GM21526 (cell line): ENCODE data around the gene EIF3J.
"Not testable (repeated sequence)": the region's sequence is repeated elsewhere in the genome, so short reads cannot be mapped to it uniquely, and the experiment has no call there.

Source experiments
- ATAC-seq: cut with Tn5 transposase; IDR thresholded peaks from one replicate; pipeline ENCODE4 v1.9.1; 2021; ENCODE audit warnings: moderate library complexity; ENCODE audit not compliant: unreplicated experiment, low FRiP score

Gene EIF3J, protein sequence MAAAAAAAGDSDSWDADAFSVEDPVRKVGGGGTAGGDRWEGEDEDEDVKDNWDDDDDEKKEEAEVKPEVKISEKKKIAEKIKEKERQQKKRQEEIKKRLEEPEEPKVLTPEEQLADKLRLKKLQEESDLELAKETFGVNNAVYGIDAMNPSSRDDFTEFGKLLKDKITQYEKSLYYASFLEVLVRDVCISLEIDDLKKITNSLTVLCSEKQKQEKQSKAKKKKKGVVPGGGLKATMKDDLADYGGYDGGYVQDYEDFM

DNA sequence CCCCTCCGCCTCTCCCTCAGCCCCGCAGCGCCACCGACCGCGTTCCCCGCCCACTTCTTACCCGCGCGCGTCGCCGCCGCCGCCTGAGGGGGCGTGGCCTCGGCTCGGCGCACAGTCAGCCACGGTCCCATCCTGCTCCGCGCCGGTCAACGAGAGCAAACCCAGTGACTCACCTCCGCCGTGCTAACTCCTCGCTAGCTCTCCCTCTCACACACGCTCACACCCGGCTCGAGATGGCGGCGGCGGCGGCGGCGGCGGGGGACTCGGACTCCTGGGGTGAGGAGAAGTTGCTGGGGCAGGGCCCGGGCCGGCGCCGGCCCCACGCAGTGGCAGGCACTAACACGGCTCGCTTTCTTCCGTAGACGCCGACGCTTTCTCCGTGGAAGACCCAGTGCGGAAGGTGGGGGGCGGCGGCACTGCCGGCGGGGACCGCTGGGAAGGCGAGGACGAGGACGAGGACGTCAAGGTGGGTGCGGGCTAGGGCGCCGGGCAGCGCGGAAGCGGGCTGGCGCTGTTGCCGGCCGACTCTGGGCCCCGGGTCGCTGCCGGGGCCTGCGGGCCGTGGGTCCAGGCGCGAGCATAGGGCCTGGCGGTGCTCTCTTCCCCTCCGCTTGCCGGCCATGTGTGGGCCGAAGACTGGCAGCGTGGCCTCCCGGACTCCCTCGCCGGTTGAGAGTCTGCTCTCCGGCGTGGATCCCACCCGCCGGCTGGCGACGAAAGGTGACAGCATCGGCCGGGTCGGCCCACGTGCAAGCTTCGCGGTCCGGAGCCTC is at the start of gene EIF3J:
EIF3J (plus strand) TSS at position 186 of the 773 bp plus-strand sequence; CDS start at position 234, 48 bp downstream.
- peak; percentile 69 for ATAC-seq

DNA sequence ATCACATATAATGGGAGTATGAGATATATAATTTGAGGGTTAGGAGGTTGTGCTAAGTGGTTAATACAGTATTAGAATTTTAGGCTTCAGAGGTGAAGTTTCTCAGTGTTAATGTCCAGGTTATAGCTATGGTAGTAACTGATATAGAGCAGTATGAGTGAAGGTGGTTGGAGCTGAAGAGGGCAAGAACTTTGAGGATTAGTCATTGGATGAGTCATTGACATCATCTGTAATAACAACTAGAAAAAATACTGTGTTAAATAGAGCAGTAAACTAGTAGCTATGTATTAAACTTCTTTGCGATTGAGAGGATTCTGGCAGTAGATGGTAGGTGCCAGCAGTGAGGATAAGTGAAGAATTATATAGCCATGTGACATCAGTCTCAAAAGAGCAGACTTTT is 47.5 kb upstream of the EIF3J start:
- ATAC-seq: no peak

DNA sequence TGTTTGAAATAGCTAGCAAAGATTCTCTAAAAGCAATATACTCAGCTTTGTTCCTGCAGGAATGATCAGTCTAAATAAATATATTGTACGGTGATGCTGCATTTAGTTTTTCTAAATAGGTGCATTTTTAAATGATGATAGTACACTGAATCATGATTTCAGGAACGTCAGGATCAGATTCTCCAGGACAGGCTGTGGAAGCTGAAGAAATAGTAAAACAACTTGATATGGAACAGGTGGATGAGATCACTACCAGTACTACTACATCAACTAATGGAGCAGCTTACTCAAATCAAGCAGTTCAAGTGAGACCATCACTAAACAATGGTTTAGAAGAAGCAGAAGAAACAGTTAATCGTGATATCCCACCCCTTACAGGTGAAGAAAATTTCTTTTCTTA is 46.3 kb upstream of the EIF3J start:
- ATAC-seq: no peak

DNA sequence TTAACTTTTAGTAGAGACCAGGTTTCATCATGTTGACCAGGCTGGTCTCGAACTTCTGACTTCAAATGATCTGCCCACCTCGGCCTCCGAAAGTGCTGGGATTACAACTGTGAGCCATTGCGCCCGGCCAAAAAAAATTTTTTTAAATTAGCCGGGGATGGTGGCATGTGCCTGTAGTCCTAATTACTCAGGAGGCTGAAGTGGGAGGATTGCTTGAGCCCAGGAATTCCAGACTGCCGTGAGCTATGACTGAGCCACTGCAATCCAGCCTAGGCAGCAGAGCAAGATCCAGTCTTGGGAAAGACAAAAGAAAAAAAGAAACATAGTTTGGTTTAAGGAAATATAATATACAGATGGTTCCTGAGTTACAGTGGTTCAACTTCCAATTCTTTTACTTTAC is 44.9 kb upstream of the EIF3J start:
- ATAC-seq: no peak

DNA sequence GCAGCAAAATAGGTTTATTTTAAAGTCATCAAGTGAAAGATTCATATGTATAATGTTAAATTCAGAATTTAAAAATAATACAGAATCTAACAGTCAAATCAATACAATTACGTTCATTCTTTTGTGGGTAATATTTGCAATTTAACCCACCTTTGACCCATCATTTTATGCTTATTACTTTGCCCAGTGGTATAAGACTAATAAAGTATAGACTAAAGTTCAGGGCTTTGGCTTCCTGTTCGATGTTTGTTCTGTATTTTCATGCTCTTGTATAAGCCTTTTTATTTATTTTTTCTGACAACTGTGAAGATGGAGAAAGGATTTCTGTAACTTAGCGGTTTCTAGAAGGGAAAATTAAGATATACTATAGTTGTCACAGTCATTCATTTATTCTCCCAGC is 44.3 kb upstream of the EIF3J start:
- no peak for ATAC-seq

DNA sequence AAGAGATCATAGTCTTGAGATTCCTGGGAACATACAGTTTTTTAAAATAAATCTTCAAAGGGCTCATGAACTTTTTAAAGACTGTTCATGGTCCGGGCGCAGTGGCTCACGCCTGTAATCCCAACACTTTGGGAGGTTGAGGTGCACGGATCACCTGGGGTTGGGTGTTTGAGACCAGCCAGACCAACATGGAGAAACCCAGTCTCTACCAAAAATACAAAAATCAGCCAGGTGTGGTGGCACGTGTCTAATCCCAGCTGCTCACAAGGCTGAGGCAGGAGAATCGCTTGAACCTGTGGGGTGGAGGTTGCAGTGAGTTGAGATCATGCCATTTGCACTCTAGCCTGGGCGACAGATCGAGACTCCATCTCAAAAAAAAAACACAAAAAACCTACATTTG is 41.4 kb upstream of the EIF3J start:
- no peak for ATAC-seq

DNA sequence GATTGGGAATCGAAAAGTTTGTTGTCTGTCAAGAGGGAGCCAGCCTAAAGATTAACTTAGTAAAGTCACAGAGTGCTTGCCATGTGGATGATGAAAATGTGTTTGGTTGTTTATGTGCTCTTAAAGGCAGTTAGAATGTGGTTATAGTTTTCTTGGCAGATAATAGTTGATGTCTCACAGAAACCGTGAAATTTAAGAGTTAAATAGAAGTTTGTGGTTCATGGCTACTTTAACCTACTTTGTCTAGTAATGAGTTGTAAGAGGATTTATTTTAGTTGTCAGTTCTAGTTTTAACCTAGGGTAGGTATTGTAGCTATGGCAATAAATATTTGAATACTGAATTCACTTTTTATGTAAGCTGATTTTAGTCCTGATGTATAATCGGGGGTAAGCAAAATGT is 36.4 kb upstream of the EIF3J start:
- ATAC-seq: no peak

DNA sequence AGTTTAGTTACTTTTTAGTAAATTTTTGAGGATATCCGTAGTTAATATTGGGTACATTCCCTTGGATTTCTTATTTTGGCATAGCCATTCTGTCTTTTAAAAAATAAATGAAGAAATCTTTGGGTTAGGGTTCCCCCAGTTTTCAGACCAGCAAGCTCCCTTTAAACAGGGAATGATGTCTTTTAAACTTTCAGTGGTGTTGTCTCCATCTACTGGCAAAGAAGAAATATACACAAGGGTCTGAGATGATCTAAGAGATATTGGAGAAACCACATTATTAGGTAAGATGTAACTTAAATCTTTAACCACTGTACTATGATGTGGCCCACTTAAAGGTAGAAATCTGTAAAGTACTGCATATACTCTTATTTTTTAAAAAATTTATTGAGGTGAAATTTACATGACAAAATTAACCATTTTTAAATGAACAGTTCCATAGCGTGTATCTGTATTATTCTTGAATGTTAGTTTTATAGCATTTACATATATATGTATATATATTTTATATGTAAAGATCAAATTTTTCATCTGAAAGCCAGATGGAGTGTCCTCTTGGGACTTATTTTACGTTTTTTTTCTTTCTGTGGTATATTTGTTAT is 35.1 kb upstream of the EIF3J start:
- no peak for ATAC-seq

DNA sequence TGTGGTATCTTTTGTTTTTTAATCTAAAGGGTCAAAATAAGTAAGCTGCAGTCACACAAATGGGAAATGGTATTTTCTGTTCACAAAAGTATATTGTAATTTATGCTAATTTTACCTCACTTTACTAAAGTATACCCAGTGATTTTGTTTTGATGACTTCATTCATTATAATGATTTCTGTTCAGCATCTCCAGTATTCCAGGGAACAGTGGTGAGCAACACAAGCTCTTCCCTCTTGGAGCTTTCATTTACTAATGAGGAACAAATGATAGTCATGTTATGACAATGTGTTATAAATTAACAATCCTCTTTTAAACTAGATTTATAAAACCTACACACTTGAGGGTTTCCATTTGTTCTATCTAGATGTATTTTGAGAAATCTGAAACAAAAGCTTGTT is 20.5 kb upstream of the EIF3J start:
- ATAC-seq: no peak

DNA sequence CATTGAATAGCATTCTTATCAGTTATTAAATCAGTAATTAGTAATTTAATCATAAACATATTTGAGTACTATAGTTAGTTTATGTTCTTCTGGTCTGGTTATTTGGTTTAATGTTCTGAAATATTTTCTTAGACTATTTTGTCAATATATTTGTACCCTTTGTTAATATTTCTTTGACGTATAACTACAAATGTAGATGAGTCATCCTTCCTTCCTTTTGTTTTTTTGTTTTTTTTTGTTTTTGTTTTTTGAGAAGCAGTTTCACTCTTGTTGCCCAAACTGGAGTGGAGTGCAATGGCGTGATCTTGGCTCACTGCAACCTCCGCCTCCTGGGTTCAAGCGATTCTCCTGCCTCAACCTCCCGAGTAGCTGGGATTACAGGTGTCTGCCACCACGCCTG is 17.4 kb upstream of the EIF3J start:
- no peak for ATAC-seq

DNA sequence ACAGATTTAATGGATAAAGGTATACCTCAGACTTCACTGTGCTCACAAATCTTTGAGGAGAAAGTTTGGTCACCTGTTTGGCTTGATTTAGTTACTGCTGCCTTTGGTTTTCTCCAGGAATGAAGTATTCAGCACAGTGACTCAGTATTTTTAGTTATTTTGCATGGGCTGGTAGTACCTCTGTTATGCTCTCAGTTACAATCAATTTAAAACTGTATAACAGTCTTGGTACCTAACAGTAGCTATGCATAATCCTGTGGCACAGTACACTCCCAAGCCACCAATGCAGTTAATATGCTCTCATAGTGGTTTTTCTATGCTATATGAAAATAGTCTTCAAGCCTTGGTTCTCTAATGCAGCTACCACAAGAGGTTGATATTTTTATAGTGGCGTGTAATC is 11.9 kb upstream of the EIF3J start:
- ATAC-seq: no peak

DNA sequence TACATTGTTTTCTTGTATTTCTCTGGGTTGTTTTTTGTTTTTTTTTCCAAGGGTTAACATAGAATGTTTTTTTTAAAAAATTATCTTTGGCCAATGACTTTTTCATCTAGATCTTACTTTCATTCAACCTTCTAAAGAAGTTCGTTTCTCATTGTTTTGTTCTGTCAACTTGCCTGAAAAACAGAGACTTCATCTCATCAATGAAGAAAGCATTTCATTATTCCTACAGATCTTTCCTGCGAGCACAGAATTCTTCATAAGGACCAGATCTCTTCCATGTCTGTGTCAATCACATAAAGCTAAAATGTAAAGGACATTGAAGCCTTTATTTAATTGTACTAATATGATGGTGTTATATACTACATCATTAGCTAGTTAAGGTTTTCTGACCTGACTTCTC is 9.7 kb upstream of the EIF3J start:
- no peak for ATAC-seq

DNA sequence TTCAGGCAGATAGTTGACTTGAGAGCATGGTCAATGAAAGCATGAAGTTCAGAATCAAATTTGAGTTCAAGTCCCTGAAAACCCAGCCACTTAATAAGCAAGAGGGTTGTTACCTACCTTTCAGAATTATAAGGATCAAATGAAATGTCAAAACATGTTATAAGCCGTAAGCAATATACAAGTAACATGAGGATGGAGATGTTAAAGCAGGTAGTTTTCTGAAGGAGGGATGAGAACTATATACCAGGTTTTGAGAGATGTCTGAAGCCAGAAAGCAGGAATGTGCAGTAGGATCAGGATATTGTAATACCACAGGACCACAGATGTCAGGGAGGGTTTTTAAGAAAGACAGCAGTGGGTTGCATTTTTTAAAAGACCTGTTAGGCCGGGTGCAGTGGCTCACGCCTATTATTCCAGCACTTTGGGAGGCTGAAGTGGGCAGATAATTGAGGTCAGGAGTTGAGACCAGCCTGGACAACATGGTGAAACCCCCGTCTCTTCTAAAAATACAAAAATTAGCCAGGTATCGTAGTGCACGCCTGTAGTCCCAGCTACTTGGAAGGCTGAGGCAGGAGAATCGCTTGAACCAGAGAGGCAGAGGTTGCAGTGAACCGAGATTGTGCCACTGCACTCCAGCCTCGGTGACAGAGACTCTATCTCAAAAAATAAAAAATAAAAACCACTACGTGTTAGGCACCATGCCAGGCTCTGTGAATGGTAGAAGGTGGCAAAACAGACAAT is 6.9 kb upstream of the EIF3J start:
- no peak for ATAC-seq

DNA sequence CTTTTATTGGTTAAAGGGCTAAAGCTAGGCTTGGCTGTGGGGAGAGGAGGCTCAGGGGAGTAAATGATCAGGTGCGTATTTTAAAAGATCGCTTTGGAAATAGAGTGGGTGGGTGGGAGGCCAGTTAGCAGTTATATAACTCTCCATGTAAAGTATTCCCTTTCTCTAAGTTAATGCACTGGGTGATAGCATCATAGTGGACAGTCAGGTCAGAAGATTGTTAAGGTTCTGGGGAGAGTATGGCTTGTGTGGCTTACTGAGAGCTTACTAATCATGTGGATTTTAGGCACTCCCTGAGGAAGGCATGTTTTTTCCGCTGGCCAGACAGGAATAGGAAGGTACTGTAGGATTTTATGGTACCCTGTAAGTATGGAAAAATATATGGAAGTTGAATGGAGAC is 6.3 kb upstream of the EIF3J start:
- no peak for ATAC-seq

DNA sequence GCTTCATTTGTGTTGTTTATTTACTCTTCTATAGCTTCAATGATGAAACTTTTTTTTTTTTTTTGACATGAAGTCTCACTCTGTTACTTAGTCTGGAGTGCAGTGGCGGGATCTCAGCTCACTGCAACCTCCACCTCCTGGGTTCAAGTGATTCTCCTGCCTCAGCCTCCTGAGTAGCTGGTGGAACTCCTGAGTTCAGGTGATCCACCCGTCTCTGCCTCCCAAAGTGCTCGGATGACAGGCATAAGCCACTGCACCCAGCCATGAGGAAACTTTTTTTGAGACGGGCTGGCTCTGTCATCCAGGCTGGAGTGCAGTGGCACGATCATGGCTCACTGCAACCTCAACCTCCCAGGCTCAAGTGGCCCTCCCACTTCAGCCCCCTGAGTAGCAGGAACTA is 4.7 kb upstream of the EIF3J start:
- not testable (repeated sequence) for ATAC-seq

DNA sequence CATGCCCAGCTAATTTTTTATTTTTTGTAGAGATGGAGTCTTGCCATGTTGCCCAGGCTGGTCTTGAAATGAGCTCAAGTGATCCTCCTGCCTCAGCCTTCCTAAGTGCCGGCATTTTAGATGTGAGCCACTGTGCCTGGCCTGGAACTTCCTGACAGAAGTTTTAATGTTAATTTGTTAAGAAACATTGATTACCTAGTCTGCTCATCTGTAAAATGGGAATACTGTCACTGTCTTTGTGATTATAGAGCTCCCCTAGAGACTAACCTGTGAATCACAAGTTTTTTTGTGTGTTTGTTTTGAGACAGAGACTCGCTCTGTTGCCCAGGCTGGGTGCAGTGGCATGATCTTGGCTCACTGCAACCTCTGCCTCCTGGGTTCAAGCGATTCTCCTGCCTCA is 4.3 kb upstream of the EIF3J start:
- ATAC-seq: no peak

DNA sequence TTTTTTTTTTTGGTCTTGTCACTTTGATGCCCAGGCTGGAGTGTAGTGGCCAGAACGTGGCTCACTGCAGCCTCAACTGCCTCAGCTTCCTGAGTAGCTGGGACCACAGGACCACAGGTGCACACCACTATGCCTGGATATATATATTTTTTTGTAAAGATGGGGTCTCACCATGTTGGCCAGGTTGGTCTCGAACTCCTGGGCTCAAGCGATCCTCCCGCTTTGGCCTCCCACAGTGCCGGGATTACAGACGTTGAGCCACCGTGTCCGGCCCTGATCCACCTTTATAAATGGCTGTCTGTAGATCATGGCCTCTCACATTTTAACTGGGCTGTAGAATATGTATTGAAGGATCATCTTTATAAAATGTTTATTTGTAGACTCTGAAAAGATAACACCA is 1.9 kb upstream of the EIF3J start:
- ATAC-seq: no peak

DNA sequence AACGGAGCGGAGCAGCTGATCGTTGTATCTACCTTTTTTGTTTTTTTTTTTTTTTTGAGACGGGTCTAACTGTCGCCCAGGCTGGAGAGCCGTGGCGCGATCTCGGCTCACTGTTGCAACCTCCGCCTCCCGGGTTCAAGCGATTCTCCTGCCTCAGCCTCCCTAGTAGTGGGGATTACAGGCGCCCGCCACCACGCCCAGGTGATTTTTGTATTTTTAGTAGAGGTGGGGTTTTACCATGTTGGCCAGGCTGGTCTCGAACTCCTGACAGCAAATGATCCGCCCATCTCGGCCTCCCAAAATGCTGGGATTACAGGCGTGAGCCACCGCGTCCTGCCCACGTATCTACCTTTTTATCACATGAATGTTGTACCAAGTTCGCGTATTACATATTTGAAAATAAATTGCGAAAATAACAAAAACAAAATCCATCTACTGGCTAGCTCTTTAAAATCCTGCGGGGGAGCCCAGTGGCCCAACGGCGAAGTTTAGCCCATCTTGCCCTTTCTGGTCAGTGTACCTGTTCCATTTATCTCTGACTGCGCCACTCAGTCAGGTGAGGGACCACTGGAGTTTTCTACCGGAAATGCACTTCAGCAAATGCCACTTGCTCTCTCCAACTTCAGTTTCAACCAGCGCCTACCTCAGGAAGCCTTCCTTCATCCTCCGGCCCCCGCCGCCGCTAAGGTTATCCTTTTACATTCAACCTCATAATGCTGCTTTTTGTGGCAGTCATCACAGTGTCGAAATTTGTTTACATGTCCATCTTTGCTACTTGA is 1.2 kb upstream of the EIF3J start:
- peak; percentile 1 for ATAC-seq

DNA sequence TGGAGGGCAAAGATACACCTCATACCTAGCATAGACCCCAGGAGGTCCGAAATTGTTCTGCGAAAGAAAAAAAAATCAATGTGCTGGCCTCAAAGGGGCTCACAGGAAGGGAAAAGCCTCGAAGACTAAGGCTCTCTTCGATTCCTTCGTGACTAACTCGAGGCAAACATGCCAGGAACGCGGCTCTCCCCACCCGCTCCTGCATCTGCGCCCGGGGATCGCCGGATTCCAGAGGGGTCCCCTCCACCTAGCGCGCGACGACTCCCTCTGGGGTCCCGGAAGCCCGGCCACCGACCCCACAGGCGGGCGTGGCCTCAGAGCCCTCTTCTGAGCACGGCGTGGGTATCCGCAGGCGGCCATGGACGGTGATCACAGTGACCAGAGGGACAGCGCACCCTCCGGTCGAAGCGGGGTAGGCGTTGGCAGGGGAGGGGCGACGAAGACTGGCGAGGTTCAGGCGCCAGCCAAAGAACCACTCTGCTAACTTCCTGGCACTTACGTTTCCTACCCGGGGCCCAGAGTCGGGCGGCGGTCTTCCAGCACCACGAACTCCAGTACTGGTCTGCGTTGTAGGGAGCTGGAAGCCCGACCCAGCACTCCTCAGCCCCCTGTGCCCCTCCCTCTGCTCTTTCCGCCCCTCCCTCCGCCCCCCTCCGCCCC is 515 bp upstream of the EIF3J start:
- peak; percentile 51 for ATAC-seq

DNA sequence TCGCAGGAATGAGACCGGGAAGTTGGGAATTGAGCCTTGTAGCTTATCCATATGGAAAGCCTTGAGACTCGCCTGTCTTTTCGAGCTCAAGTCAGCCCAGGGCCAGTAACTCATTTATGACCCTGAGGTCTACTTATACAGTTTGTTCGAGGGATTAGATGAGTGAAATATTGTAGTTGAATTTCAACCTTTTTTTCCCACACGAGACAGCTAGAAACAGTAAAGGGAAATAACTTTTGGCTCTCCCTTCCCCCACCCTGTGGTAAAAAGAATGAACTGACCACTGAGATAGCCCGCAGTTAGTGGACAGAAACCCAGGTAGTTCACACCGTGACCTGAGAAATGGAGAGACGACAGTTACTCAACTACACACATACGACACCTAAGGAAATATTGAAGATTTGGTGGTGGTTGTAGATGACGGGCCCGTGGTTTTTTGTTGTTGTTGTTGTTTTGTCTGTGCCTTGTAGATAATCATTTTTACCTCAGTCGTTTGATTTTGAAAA is 841 bp downstream of the EIF3J start:
- ATAC-seq: no peak
